Measurements from ENCODE around the gene NF1.

DNA sequence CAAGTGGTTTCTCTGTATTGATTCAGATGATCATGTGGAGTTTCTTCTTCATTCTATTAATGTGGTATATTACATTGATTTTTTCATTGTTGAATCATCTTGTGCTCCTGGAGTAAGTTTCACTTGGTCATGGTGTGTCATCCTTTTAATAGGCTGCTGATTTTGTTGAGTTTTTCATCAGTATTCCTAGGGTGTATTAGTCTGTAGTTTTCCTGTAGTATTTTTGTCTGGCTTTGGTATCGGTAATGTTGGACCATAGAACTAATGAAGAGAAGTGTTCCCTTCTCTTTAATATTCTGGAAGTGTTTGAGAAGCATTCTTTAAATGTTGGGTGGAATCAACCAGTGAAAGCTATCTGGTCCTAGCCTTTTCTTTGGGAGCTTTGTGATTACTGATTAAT, 103.2 kb downstream of the NF1 start:
- TF ChIP-seq, protein P1, sequence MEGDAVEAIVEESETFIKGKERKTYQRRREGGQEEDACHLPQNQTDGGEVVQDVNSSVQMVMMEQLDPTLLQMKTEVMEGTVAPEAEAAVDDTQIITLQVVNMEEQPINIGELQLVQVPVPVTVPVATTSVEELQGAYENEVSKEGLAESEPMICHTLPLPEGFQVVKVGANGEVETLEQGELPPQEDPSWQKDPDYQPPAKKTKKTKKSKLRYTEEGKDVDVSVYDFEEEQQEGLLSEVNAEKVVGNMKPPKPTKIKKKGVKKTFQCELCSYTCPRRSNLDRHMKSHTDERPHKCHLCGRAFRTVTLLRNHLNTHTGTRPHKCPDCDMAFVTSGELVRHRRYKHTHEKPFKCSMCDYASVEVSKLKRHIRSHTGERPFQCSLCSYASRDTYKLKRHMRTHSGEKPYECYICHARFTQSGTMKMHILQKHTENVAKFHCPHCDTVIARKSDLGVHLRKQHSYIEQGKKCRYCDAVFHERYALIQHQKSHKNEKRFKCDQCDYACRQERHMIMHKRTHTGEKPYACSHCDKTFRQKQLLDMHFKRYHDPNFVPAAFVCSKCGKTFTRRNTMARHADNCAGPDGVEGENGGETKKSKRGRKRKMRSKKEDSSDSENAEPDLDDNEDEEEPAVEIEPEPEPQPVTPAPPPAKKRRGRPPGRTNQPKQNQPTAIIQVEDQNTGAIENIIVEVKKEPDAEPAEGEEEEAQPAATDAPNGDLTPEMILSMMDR (IDR thresholded peaks at IDR 0.05), result no peak
- TF ChIP-seq POLR2A (IDR thresholded peaks at IDR 0.05), result no peak
- TF ChIP-seq POLR2AphosphoS5 (IDR thresholded peaks at IDR 0.05), result no peak
- no peak for TF ChIP-seq EP300 (IDR thresholded peaks at IDR 0.05)

Measured in sigmoid colon (tissue), 4 donors.